ENCODE data around the gene HOXA10.

Gene HOXA10

GRCh38 chr7:27173956-27174873, at the start of gene HOXA10:
Gene HOXA10 (minus strand): TSS chr7:27174320. CDS start chr7:27174306, 14 bp downstream.
- DNase-seq = peak; percentile 7

- no peak for DNase-seq
Observed at GRCh38 chr7:27221201-27221797, 47.2 kb upstream of the HOXA10 start.

- DNase-seq = no peak
Observed at GRCh38 chr7:27220440-27220955, 46.4 kb upstream of the HOXA10 start.

- DNase-seq = no peak
Observed at GRCh38 chr7:27219821-27220220, 45.7 kb upstream of the HOXA10 start.

GRCh38 chr7:27217951-27218350, 43.8 kb upstream of the HOXA10 start:
- DNase-seq = no peak

GRCh38 chr7:27215356-27215755, 41.2 kb upstream of the HOXA10 start:
- no peak for DNase-seq

- no peak for DNase-seq
Observed at GRCh38 chr7:27214239-27214950, 40.3 kb upstream of the HOXA10 start.

- DNase-seq = no peak
Observed at GRCh38 chr7:27213433-27214238, 39.5 kb upstream of the HOXA10 start.

GRCh38 chr7:27212497-27213432, 38.6 kb upstream of the HOXA10 start:
- DNase-seq = no peak

- no peak for DNase-seq
Observed at GRCh38 chr7:27211764-27212204, 37.7 kb upstream of the HOXA10 start.

- no peak for DNase-seq
Observed at GRCh38 chr7:27211084-27211446, 36.9 kb upstream of the HOXA10 start.

- no peak for DNase-seq
Observed at GRCh38 chr7:27210441-27211083, 36.4 kb upstream of the HOXA10 start.

GRCh38 chr7:27209933-27210440, 35.9 kb upstream of the HOXA10 start:
- no peak for DNase-seq

GRCh38 chr7:27208998-27209397, 34.9 kb upstream of the HOXA10 start:
- no peak for DNase-seq

GRCh38 chr7:27207348-27207985, 33.3 kb upstream of the HOXA10 start:
- no peak for DNase-seq

GRCh38 chr7:27205325-27206280, 31.5 kb upstream of the HOXA10 start:
- DNase-seq = no peak

- DNase-seq = no peak
Observed at GRCh38 chr7:27204851-27205322, 30.8 kb upstream of the HOXA10 start.

GRCh38 chr7:27203964-27204594, 30.0 kb upstream of the HOXA10 start:
- DNase-seq = no peak

Data from NCI-H2171 (cell line).